ENCODE results near the gene ABHD14A. TPM values are rescaled to one million over a fixed set of nuclear protein-coding genes. Genes with fewer than 3 reads are reported as not detected.

ABHD14A gene
- total and polyA plus RNA-seq, 9 donors = 11.1 to 17.6 (median 13.9) TPM

GRCh38 chr3:52017586-52017985 lies 42.7 kb downstream of the ABHD14A start:
- WGBS (ENCODE audit: insufficient coverage) = 35% methylated on average over 8 of the region's 11 CpGs
- Histone ChIP-seq H3K4me3 (ENCODE audit: low read length) (no peak overlapping the region), H3K36me3 (ENCODE audit: control insufficient read depth, insufficient read depth, low read length) (no peaks in the 10 kb centered on the region), H3K27me3 (ENCODE audit: control insufficient read depth, insufficient read depth, low read length) (no peaks in the 10 kb centered on the region), H3K4me1 (ENCODE audit: control insufficient read depth, insufficient read depth, low read length) (peaks cover 64% of the 10 kb centered on the region), H3K9me3 (replicated peaks; ENCODE audit: control insufficient read depth, low read depth, low read length) (no peaks in the 10 kb centered on the region), H3K27ac (ENCODE audit: low read length) (peak overlapping the region; percentile 59)
- DNase-seq = peak; percentile 71

- H3K9me3 ChIP-seq (replicated peaks; ENCODE audit: control insufficient read depth, low read depth, low read length) = no peaks in the 10 kb centered on the region
- H3K27ac ChIP-seq (ENCODE audit: low read length) = no peak overlapping the region
- peaks cover 67% of the 10 kb centered on the region for H3K4me1 ChIP-seq (ENCODE audit: control insufficient read depth, insufficient read depth, low read length)
- H3K27me3 ChIP-seq (ENCODE audit: control insufficient read depth, insufficient read depth, low read length) = no peaks in the 10 kb centered on the region
- no peak for DNase-seq
- H3K36me3 ChIP-seq (ENCODE audit: control insufficient read depth, insufficient read depth, low read length) = no peaks in the 10 kb centered on the region
- H3K4me3 ChIP-seq (ENCODE audit: low read length) = no peak overlapping the region
- 84% methylated on average over 21 of the region's 21 CpGs for WGBS (ENCODE audit: insufficient coverage)
Observed at GRCh38 chr3:52018319-52019000, 43.6 kb downstream of the ABHD14A start.

- Histone ChIP-seq H3K27ac (ENCODE audit: low read length) (peak overlapping the region; percentile 51), H3K4me3 (ENCODE audit: low read length) (no peak overlapping the region), H3K36me3 (ENCODE audit: control insufficient read depth, insufficient read depth, low read length) (no peaks in the 10 kb centered on the region), H3K27me3 (ENCODE audit: control insufficient read depth, insufficient read depth, low read length) (no peaks in the 10 kb centered on the region), H3K9me3 (replicated peaks; ENCODE audit: control insufficient read depth, low read depth, low read length) (no peaks in the 10 kb centered on the region), H3K4me1 (ENCODE audit: control insufficient read depth, insufficient read depth, low read length) (peaks cover 76% of the 10 kb centered on the region)
- WGBS (ENCODE audit: insufficient coverage) = 74% methylated on average over 3 of the region's 17 CpGs
- no peak for DNase-seq
Observed at GRCh38 chr3:52019352-52020080, 44.7 kb downstream of the ABHD14A start.

- Histone ChIP-seq H3K36me3 (ENCODE audit: control insufficient read depth, insufficient read depth, low read length) (no peaks in the 10 kb centered on the region), H3K4me1 (ENCODE audit: control insufficient read depth, insufficient read depth, low read length) (peaks cover 87% of the 10 kb centered on the region), H3K27me3 (ENCODE audit: control insufficient read depth, insufficient read depth, low read length) (no peaks in the 10 kb centered on the region), H3K9me3 (replicated peaks; ENCODE audit: control insufficient read depth, low read depth, low read length) (no peaks in the 10 kb centered on the region), H3K27ac (ENCODE audit: low read length) (no peak overlapping the region), H3K4me3 (ENCODE audit: low read length) (no peak overlapping the region)
- no peak for DNase-seq
- WGBS (ENCODE audit: insufficient coverage) = 27% methylated on average over 3 of the region's 7 CpGs
Observed at GRCh38 chr3:52020796-52021195, 45.9 kb downstream of the ABHD14A start.

GRCh38 chr3:52021489-52022268 lies 46.8 kb downstream of the ABHD14A start:
- Histone ChIP-seq H3K9me3 (replicated peaks; ENCODE audit: control insufficient read depth, low read depth, low read length) (no peaks in the 10 kb centered on the region), H3K4me3 (ENCODE audit: low read length) (no peak overlapping the region), H3K27ac (ENCODE audit: low read length) (no peak overlapping the region), H3K4me1 (ENCODE audit: control insufficient read depth, insufficient read depth, low read length) (peaks cover 88% of the 10 kb centered on the region), H3K27me3 (ENCODE audit: control insufficient read depth, insufficient read depth, low read length) (no peaks in the 10 kb centered on the region), H3K36me3 (ENCODE audit: control insufficient read depth, insufficient read depth, low read length) (no peaks in the 10 kb centered on the region)
- WGBS (ENCODE audit: insufficient coverage) = 45% methylated on average over 8 of the region's 10 CpGs
- peak; percentile 68 for DNase-seq

- Histone ChIP-seq H3K27me3 (ENCODE audit: control insufficient read depth, insufficient read depth, low read length) (no peaks in the 10 kb centered on the region), H3K9me3 (replicated peaks; ENCODE audit: control insufficient read depth, low read depth, low read length) (no peaks in the 10 kb centered on the region), H3K4me3 (ENCODE audit: low read length) (no peak overlapping the region), H3K4me1 (ENCODE audit: control insufficient read depth, insufficient read depth, low read length) (peaks cover 80% of the 10 kb centered on the region), H3K27ac (ENCODE audit: low read length) (no peak overlapping the region), H3K36me3 (ENCODE audit: control insufficient read depth, insufficient read depth, low read length) (no peaks in the 10 kb centered on the region)
- 55% methylated on average over 8 of the region's 20 CpGs for WGBS (ENCODE audit: insufficient coverage)
- DNase-seq = no peak
Observed at GRCh38 chr3:52022323-52023100, 47.6 kb downstream of the ABHD14A start.

GRCh38 chr3:52023101-52023770 lies 48.4 kb downstream of the ABHD14A start:
- DNase-seq = no peak
- WGBS (ENCODE audit: insufficient coverage) = 90% methylated on average over 2 of the region's 3 CpGs
- no peaks in the 10 kb centered on the region for H3K27me3 ChIP-seq (ENCODE audit: control insufficient read depth, insufficient read depth, low read length)
- H3K36me3 ChIP-seq (ENCODE audit: control insufficient read depth, insufficient read depth, low read length) = no peaks in the 10 kb centered on the region
- no peak overlapping the region for H3K27ac ChIP-seq (ENCODE audit: low read length)
- peaks cover 79% of the 10 kb centered on the region for H3K4me1 ChIP-seq (ENCODE audit: control insufficient read depth, insufficient read depth, low read length)
- H3K9me3 ChIP-seq (replicated peaks; ENCODE audit: control insufficient read depth, low read depth, low read length) = no peaks in the 10 kb centered on the region
- H3K4me3 ChIP-seq (ENCODE audit: low read length) = no peak overlapping the region

- H3K4me1 ChIP-seq (ENCODE audit: control insufficient read depth, insufficient read depth, low read length) = peaks cover 82% of the 10 kb centered on the region
- H3K4me3 ChIP-seq (ENCODE audit: low read length) = no peak overlapping the region
- H3K27me3 ChIP-seq (ENCODE audit: control insufficient read depth, insufficient read depth, low read length) = no peaks in the 10 kb centered on the region
- no peak overlapping the region for H3K27ac ChIP-seq (ENCODE audit: low read length)
- H3K36me3 ChIP-seq (ENCODE audit: control insufficient read depth, insufficient read depth, low read length) = no peaks in the 10 kb centered on the region
- no peak for DNase-seq
- no peaks in the 10 kb centered on the region for H3K9me3 ChIP-seq (replicated peaks; ENCODE audit: control insufficient read depth, low read depth, low read length)
- WGBS (ENCODE audit: insufficient coverage) = 56% methylated on average over 4 of the region's 8 CpGs
Observed at GRCh38 chr3:52023860-52024764, 49.2 kb downstream of the ABHD14A start.

Data from muscle of leg (tissue), 11 donors.